Activated CD4-positive, alpha-beta T cell treated with anti-CD3 and anti-CD28 coated beads, Interleukin-2, Interleukin-4, amounts not matched to agents 100 ng/mL and 50 ng/mL, durations not matched to agents 16 hours and 8 hours (primary cell): ENCODE results near the gene BEGAIN.

Experiments
- DNase-seq: peaks from one replicate; pipeline ENCODE4 v3.0.0-alpha.2; 2020; ENCODE audit warnings: low spot score

BEGAIN gene

GRCh38 chr14:100615736-100616695, 28.8 kb upstream of the BEGAIN start:
- DNase-seq, result no peak

- no peak for DNase-seq
Observed at GRCh38 chr14:100614803-100615202, 27.6 kb upstream of the BEGAIN start.

- no peak for DNase-seq
Observed at GRCh38 chr14:100612986-100613385, 25.8 kb upstream of the BEGAIN start.

- no peak for DNase-seq
Observed at GRCh38 chr14:100611811-100612480, 24.7 kb upstream of the BEGAIN start.

- DNase-seq, result no peak
Observed at GRCh38 chr14:100610511-100611217, 23.4 kb upstream of the BEGAIN start.

- no peak for DNase-seq
Observed at GRCh38 chr14:100609941-100610391, 22.7 kb upstream of the BEGAIN start.

GRCh38 chr14:100609331-100609870, 22.2 kb upstream of the BEGAIN start:
- DNase-seq, result no peak

- no peak for DNase-seq
Observed at GRCh38 chr14:100608586-100609330, 21.5 kb upstream of the BEGAIN start.

- no peak for DNase-seq
Observed at GRCh38 chr14:100608064-100608463, 20.8 kb upstream of the BEGAIN start.

- DNase-seq, result no peak
Observed at GRCh38 chr14:100607611-100607956, 20.4 kb upstream of the BEGAIN start.

GRCh38 chr14:100606687-100607610, 19.7 kb upstream of the BEGAIN start:
- DNase-seq, result no peak

- no peak for DNase-seq
Observed at GRCh38 chr14:100605706-100606686, 18.8 kb upstream of the BEGAIN start.

- DNase-seq, result no peak
Observed at GRCh38 chr14:100605230-100605629, 18.0 kb upstream of the BEGAIN start.

GRCh38 chr14:100604709-100605108, 17.5 kb upstream of the BEGAIN start:
- DNase-seq, result no peak

- no peak for DNase-seq
Observed at GRCh38 chr14:100604121-100604501, 16.9 kb upstream of the BEGAIN start.

- no peak for DNase-seq
Observed at GRCh38 chr14:100603341-100604120, 16.3 kb upstream of the BEGAIN start.

- no peak for DNase-seq
Observed at GRCh38 chr14:100602621-100603230, 15.5 kb upstream of the BEGAIN start.

GRCh38 chr14:100601914-100602313, 14.7 kb upstream of the BEGAIN start:
- no peak for DNase-seq
